Heart left ventricle (tissue), 13 donors: ENCODE measurements around the gene RPS6KC1.

Source experiments
- POLR2A ChIP-seq, 2 donors: fragments of 450-650 bp; IDR thresholded peaks; one replicate each; pipeline ENCODE4 v1.6.1; 2017; ENCODE audit warnings: antibody characterized with exemption in 2 of 2, mild to moderate bottlenecking in 2 of 2, moderate library complexity in 2 of 2
- TF ChIP-seq, protein P1 (sequence below), 12 donors: fragments of 200-600 bp; sonication (generic) in 4 of 12; IDR thresholded peaks; one replicate each; pipeline versions ENCODE4 v1.5.0 to v1.8.0; 2018 to 2022; ENCODE audit warnings: antibody characterized with exemption in 12 of 12, mild to moderate bottlenecking in 5 of 12
- donor health status: ischemic (EF 13 %, LVEDD 7.1; RV severe dilation, severe dysfunction).
- donor health status: DM: no; HTN: yes; CAD: no.
- donor health status: DM: no; HTN: no; CAD: no.
- donor health status: ischemic (EF 25% LVEDD 6.9; RV normal size, moderate dysfunction).
- donor health status: ischemic (EF 25% LVEDD 5.7; RV mildly dilated, moderate dysfunction).
- donor health status: ischemic (EF 35%, LVEDD 5.7; RV mildly dilated, moderate dysfunction).
- donor health status: nonischemic (EF 11% LVEDD 7.7; RV severe dilation, severe dysfunction).
- donor health status: DM: yes; HTN: yes; CAD: no.
- donor health status: PGD.
- donor health status: ischemic (EF 29% LVEDD 5.4; RV normal size, mild dysfunction).
- donor health status: nonischemic (EF 23%, LVEDD 6.1; RV moderate dilation, normal function).

GRCh38 chr1:213179784-213180183 is 128.7 kb downstream of the RPS6KC1 start:
- no peak for TF ChIP-seq POLR2A (IDR thresholded peaks at IDR 0.05)
- TF ChIP-seq, protein P1, sequence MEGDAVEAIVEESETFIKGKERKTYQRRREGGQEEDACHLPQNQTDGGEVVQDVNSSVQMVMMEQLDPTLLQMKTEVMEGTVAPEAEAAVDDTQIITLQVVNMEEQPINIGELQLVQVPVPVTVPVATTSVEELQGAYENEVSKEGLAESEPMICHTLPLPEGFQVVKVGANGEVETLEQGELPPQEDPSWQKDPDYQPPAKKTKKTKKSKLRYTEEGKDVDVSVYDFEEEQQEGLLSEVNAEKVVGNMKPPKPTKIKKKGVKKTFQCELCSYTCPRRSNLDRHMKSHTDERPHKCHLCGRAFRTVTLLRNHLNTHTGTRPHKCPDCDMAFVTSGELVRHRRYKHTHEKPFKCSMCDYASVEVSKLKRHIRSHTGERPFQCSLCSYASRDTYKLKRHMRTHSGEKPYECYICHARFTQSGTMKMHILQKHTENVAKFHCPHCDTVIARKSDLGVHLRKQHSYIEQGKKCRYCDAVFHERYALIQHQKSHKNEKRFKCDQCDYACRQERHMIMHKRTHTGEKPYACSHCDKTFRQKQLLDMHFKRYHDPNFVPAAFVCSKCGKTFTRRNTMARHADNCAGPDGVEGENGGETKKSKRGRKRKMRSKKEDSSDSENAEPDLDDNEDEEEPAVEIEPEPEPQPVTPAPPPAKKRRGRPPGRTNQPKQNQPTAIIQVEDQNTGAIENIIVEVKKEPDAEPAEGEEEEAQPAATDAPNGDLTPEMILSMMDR (IDR thresholded peaks at IDR 0.05) = no peak
